Suppressor macrophage treated with lipopolysaccharide for 1 hour (primary cell): ENCODE results near the gene FIBCD1.

Experiments
- DNase-seq, 3 donors: peaks; one replicate each; pipeline ENCODE4 v3.0.0-alpha.2; 2020 to 2022

FIBCD1 gene

DNA sequence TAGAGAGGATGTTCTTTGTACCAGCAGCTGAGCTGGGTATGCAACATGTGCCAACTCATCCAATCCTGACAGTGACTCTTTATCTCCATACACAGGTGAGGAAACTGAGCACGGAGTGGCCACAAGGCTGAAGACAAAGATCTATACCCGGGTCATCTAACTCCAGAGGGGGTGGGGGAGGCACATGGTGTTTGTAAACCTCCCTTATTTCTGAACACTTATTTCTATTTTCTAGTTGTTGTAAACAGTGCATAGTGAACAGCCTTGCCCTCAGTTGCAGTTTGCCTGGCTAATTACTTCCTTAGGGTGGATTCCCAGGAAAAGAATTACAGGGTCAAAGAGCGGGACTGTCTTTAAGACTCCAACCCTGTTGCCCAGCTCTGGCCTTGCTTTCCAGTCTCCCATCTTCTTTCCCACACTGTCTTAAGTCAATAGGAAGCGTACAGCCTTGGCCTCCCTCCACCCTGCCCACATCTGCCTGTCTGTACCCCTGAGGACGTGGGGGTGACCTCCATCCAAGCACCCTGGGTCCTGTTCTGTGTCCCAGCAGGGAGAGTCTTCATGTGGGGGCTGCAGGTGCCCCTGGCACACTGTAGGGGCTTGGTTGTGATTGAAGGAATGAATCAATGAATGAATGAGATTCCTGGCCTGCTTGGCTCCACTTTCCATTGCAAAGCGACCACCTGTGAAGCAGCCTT, 13.2 kb upstream of the FIBCD1 start:
- DNase-seq, result no peak

DNA sequence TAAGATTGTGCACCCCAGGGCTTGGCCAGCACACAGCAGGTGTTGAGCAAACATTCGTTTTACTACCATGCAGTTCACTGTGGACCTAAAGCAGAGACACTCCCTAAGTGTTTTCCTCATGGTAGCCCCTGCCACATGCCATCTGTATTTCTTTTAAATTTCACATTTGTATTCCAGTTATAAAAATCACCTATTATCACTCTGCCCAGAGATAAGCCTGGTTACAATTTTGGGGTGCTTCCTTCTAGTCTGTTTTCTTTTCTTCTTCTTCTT, 10.9 kb upstream of the FIBCD1 start:
- no peak for DNase-seq

DNA sequence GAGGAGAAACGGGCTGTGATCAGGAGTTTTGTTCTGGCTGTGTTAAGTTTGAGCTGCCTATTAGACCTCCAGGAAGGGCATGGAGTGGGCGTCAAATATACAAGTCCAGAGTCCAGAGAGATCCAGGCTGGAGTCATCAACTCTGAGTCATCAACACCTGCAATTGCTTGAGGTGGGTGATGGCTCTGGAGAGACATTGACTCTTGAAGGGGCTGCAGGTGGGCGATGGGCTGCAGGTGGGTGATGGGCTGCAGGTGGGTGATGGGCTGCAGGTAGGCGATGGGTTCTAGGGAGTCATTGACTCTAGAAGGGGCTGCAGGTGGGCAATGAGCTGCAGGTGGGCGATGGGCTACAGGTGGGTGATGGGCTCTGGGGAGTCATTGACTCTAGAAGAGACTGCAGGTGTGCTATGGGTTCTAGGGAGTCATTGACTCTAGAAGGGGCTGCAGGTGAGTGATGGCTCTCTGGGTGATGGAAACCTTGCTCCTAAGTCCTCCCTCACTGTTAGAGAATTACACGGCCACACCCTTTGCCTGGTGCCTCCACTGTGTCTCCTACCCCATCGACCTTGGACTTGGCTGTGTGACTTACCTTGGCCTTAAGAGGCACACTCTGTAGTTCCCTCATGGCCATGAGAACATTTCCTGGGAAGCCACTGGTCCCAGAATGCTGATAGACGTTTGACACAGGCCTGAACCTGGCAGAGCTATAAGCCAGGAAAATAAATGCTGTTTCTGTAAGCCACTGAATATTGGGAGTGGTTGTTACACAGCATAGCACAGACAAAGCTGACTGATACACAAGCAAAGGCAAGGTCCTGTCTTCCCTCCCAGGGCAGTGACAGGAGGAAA, 10.4 kb upstream of the FIBCD1 start:
- DNase-seq, result no peak

DNA sequence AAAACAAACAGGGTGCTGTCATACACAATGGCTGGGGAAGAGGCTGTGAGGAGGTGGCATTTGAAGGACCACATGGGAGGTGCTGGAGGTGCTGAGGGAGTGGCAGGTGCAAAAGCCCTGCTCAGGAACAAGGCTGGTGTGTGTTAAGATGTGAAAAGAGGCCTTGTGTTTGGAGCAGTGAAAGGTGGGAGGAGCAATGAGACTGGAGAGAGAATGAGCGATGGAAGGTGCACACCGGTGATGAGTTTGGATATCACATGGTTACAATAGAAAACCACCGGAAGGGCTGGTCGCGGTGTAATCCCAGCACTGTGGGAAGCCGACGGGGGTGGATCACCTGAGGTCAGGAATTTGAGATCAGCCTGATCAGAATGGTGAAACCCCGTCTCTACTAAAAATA, 9.2 kb upstream of the FIBCD1 start:
- DNase-seq, result no peak

DNA sequence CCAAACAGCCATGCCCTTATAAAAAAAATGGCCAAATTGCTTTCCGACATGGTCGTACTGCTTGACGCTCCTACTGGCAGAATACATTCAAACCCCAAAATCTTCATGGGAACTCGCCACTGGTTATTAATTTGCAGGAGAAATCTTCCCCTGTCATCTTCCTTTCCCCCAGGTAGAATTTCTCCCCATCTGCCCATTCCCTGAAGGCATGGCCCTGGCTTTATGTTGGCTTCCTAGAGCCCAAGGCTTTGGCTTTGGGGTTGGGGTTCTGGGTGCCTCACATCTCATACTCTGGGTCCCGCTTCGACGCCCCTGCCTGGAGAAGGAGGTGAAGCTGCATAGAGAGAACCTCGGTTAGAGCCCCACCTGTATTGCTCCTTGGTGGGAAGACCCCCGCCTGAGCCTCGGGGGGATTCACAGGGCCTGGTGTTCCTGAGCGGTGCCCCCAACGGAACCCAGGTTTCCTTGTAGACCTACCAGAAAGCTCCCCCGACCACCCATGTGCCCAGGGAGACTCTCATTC, 8.6 kb upstream of the FIBCD1 start:
- DNase-seq, result no peak

DNA sequence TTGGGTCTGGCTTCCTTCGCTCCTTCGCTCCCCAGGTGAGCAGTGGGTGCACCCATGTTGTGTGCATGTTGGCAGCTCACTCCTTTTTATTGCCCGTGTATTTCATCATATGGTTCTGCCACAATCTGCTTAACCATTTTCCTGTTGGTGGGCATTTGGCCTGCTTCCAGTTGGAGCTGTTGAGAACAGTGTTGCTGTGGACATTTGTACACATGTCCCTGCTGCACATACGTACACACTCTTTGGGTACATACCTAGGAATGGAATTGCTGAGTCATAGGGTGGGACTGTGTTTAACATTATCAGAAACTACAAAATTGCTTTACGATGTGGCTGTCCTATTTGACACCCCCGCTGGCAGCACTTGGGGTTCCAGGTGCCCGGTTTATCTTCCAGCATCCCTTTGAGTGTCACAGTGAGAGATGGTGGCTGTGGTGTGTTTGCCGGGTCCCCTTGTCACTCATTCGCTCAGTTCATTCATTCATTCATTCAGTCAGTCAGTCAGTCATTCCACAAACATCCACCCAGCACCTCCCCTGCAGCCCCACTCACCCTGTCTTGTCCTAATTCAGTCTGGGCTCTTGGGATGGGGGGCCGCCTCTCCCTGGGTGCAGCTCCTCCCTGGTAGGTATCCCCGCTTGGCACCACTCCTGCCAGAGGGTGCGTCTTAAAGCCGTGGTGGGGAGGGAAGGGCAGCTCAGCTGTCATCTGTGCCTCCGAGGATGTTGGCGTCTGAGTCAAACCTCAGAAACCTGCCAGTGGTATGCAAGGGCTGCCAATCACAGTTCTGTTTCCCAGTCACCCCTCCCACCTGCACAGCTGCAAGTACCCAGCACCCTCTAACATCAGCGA, 7.9 kb upstream of the FIBCD1 start:
- no peak for DNase-seq

DNA sequence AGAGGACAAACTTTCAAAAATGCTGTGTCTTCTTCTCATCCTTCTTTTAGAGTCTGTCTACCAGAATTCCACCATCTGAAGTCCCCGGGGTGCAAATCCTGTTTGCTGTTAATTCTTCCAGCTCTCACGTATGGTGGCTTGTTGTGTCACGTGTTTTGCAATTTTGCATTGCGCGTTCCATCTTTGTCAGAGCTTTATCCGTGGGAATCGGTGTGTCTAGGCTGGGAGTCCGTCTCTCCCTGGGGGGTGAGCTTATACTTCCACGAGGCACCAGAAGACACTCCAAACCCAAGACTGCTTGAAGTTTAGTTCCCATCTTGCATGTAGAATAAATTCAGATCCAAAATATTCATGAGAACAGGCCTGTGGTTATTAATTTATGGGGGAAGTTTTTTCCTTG, 6.1 kb upstream of the FIBCD1 start:
- DNase-seq, result no peak

DNA sequence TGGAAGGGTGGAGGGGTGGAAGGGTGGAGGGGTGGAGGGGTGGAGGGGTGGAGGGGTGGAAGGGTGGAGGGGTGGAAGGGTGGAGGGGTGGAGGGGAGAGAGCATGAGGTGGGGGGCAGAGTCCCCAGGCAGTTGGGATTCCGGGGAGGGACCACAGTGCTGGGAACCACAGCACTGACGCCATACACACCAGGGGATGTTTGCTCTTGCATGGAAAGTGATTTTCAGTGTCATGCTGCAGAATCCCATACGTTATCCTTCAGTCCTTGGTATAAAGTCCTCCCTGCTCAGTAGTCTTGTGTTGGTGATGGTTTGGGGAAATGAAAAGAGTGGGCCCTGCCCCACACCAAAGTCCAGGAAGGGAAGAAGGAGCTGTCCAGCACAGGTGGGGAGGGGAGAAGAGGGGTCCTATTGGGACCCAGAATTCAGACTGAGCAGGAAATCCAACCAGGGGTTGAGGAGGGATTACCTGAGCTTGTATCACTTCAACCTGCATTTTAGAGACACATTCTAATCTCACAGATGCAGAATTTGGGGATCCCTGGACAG, 5.5 kb upstream of the FIBCD1 start:
- no peak for DNase-seq

DNA sequence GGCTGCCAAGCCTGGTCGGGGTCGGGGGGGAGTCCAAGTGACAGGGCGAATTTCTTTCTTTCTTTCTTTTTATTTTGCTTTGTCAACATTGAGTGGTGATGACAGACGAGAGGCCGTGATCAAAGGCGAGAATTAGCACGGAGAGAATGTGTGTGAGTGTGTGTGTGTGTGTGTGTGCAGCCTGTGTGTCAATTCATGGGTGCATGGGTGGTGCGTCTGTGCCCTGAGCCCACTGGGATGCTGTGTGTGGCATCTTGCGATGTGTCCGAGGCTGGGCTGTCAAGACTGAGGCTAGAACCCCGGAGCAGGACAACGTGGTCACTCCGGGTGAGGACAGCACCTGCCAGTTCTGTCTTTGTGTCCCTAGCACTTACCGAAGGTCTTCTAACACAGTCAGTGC, 4.7 kb upstream of the FIBCD1 start:
- no peak for DNase-seq

DNA sequence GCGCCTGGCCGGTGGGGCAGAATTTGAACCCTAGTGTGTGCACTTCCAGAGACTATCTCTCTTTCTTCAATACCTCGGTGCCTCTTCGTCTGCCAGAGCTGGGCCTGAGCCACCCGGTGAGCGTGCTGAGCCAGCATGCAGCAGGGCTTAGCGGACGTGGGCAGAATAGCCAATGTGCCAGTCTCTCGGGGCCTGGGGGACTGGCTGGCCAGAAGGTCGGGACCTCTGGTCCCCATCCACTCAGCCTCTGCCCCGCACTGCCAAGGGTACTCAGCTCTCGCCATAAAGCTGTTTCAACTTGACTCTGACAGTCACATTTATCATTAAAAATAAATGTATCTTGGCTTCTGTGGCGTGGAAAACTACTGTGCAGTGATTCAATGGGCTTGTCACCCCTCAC, 4.2 kb upstream of the FIBCD1 start:
- DNase-seq, result no peak

DNA sequence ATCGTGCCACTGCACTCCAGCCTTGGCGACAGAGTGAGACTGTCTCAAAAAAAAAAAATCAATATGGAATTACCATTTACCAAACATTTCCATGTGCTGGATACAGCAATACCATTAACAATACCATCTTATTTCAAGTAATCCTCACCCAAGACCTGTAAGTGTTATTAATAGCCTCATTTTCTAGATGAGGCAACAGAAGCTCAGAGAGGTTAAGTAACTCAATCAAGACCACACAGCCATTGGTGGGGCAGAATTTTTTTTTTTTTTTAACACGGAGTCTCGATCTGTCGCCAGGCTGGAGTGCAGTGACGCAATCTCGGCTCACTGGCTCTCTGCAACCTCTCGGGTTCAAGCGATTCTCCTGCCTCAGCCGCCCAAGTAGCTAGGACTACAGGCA, 3.6 kb upstream of the FIBCD1 start:
- DNase-seq, result no peak

DNA sequence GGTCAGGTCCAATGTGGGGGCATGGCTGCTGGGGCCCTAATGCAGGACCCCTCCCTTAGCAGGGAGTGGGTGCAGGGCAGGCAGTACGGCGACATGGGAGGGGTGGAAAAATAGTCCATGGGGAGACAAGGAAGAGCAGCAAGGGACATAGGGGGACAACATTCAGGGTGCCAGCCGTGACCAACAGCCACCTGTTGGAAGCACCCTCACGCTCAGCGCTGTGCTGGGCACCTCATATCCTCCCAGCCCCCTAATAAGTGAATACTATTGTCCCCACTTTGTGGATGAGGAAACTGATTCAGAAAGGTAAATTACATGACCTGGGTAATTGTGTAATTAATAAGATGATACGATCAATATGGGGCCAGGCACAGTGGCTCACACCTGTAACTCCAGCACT, 3.0 kb upstream of the FIBCD1 start:
- no peak for DNase-seq

DNA sequence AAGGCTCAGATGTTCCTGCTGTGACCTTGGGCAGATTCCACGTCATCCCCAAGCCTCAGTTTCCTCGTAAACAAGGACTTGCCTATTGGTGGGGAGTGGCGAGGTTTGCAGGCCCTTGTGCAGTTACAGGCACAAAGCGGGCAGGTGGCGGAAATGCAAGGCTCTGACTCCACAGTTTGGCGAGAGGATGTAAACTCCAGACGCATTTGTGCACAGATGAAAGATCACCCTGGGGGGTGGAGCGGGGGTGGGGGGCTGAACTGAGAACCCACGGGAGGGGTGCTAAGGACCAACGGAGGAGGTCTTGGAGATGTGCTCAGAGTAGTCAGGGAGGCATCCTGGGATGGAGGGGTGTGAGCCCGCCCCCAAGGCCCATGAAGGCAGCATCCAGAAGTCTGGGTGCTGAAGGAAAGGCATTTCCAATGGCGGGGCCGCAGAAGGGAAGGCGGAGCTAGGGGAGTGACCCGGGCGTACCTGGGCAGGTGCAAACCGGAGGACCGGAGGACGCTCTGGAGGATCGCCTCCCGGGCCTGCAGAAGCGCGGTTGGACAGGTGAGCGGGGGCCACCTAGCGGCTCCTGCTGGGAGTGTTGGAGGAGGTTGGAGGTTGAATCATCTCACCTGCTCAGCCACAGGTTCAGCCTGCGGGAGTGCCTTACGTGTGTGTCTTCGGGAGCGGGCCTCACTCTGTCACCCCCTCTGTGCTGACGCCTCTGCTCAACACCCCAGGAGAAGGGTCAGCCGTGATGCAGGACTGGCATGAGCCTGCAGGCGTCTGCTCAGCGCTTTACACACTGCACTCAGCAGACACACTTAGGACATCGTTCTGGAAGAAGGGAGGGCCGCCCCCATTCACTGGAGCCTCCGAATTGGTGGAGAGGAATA, 1.9 kb upstream of the FIBCD1 start:
- peak; percentile 33 to 58 (median 35) for DNase-seq

DNA sequence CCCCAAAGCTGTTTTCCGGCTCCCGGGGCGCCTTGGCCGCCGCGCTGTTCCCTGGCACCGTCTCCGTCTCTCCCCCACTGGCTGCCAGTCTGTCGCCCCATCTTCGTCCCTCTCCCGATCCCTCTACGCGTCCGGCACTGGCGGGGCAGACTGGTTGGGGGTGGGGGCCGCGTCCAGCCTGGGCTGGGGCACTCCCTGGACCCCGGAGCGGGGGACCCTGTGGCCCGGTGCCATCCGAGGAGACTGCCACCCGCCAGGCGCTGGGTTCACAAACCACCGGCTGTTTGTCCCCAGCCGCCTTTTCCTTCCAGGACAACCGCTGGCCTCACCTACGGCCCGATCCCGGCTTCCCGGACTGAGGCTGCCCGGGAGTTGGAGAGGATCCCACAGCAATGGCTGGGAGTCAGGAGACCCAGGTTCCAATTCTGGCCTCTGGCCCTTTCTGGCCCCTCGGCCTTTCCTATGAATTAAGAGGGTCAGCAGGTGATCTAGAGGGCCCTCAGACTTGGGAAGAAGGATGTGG, 1.0 kb upstream of the FIBCD1 start:
- no peak for DNase-seq

DNA sequence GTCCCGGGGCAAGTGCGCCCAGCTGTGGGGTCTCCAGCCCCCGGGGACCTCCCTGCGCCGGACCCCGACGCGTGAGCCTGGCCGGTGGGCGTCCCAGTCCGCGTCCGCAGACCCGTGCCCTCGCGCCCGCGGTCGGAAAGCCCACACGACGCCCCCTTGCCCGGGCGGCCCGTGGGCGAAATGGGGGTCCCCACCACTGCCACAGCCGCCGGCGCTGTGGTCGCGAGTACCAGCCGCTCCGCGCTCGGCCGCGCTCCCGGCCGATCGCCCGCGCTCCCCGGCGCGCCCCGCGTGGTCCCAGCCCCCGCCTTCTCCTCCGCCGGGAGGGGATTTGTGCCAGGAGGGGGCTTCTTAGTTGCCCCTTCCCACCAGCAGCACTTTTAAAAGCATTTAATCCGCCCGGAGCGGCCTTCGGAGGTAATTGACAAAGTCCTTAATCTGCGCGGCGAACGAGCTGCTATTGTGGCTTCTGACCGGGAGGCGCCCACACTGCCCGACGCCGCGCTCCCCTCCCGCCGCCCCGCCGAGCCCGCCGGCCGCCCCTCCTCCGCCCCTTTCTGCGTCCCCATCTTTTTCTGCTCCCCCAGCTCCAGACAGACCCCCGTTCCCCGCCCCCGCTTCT, 469 bp upstream of the FIBCD1 start:
- DNase-seq, result peak in 2 of 3 donors; percentile 17 to 33

DNA sequence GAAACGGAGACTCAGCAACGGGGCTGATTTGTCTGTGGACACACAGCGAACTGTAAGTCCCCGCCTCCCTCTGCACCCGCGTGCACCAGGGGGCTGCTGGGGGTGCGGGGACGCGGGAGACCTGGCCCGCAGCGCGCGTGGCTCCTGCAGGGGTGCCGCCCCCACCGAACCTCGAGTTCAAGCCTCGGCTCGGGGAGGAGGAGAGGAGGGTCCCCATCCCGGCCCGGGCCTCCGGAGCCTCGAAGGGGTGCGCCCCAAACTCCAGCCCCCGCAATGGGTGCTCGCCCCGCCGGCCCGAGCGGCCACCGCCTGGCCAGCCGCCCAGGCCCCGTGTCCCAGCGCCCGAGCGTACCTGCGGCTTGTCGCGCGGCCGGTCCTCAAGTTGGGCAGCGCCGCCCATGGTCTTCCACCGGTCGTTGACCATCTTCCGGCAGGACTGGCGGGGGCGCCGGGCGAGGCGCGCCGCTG, 829 bp downstream of the FIBCD1 start:
- DNase-seq, result no peak

DNA sequence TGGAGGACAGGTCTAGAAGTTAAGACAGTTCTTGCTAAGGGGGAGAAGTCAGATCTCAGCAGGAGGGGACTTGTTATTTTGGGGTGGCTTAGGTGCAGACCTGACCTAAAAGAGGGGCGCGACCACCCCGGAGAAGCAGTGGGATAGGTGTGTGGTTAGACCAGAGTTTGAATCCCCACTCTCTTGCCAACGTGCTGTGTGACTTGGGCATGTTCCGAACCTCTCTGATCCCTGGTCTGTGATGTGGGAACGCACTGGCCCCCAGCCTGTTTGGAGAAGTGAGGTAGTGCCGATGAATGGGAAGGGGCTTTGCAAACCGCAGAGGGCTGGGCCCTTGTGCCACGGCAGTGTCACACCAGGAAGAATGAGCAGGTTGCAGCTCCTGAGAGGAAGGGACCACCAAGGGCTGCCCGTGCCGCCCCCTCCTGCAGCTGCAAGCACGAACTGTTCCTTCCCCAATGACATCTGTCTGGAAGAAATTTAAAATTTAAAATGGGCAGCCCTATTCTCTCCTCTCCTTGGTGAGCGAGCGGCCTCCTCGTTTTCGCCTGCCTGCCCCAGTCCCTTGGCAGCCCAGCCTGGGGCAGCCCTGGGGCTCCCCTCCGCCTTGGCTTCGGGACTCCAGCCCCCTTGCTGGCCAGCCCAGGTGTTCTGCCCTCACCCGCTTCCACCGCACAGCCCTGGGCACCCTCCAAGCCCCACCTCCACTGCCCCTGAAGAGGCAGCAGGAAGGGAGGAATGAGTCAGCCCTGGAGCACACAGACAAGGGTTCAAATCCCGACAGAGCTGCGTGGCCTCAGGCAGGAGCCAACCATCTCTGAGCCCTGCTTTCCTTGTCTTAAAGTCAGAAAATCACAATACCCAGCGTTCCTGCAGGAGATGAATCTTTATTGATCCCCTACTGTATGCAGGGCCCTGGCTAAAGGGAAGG, 1.6 kb downstream of the FIBCD1 start:
- DNase-seq, result no peak

DNA sequence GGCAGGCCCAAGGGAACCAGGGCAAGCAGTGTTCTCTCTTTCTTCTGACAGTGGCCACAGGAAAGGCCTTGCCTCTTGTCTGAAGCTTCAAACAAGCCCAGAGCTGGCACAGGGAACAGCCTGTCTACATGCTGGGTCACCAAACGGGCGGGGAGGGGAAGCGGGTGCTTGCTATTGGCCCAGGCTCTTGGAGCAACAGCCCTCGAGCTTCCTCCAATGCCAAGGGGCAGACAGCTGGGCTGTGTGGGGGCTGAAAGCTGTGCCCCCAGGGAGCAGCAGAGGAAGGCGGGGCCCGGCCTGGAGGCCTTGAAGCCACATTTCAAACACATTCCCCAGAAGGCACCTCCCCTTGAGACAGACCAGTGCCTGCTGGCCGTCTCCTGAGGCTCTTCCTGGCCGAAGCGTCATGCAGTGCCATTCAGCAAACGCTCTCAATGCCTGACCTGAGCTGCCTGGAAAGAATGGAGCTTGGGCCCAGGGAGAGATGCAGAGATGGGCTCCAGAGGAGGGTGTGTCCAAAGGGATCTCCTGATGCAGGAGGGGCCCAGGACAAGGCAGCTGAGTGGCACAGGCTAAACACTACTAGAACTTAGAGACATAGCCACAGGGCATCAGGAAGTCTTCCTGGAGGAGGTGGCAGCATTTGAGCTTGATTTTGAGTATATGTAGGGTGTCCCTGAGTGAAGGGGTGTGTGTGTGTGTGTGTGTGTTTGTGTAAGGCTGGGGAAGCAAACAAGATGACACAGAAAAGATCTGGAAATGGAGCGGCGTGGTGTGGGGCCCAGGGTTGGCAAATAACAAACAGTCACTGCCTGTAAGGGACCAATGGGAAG, 2.5 kb downstream of the FIBCD1 start:
- DNase-seq, result no peak

DNA sequence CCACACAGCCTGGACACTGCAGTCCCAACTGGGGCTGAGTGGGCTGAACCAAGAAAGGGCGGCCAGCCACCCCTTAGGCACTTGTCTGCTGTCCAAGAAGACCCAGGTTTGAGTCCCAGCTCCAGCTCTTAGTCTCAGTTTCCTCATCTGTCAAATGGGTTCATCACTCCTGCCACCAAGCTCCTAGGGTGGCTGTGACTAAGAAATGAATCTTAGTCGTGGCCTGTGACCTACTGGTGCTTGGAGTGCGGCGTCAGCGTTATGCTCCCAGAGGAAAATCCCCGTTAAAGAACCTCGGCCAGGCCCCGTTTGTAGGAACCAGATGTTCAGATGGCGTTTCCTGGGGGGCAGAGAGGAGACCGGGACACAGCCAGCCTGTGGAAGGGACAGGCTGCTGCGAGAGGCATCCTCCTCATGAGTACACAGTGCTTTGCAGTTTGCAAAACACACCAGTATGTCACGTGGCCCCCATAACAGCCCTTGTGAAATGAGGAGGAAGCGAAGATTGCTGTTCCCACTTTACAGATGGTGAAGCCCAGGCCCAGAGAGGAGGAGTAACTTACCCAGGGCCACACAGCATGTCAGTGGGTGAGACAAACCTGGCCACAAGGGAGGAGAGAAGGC, 3.3 kb downstream of the FIBCD1 start:
- DNase-seq, result peak; percentile 16 to 39 (median 27)
